Lower lobe of right lung (tissue), 2 donors: Measurements from ENCODE around the gene HK1. TPM values are rescaled to one million over a fixed set of nuclear protein-coding genes. Genes with fewer than 3 reads are reported as not detected.

Source experiments
- ATAC-seq, 2 donors: fragments of 200-7000 bp; cut with Tn5 transposase; one replicate each; pipeline ENCODE4 v1.9.1; 2020 to 2022; ENCODE audit warnings: mild to moderate bottlenecking in 2 of 2, moderate library complexity in 2 of 2
- DNase-seq: peaks from one replicate; pipeline ENCODE4 v3.0.0-alpha.2; 2020
- H3K27ac ChIP-seq: fragments of 200-600 bp; one replicate; pipeline ENCODE4 v1.8.0; 2022
- H3K27me3 ChIP-seq: fragments of 200-600 bp; one replicate; pipeline ENCODE4 v1.8.0; 2022; ENCODE audit warnings: low read depth
- H3K36me3 ChIP-seq: fragments of 200-600 bp; one replicate; pipeline ENCODE4 v1.8.0; 2022; ENCODE audit warnings: mild to moderate bottlenecking
- H3K4me1 ChIP-seq: fragments of 200-600 bp; one replicate; pipeline ENCODE4 v1.8.0; 2022
- H3K4me3 ChIP-seq: fragments of 200-600 bp; one replicate; pipeline ENCODE4 v1.8.0; 2022; ENCODE audit warnings: mild to moderate bottlenecking
- H3K9me3 ChIP-seq: fragments of 200-600 bp; one replicate; pipeline ENCODE4 v1.8.0; 2022
- CTCF ChIP-seq: fragments of 200-600 bp; IDR thresholded peaks from one replicate; pipeline ENCODE4 v1.8.0; 2022; ENCODE audit warnings: antibody characterized with exemption, mild to moderate bottlenecking
- intact Hi-C: fragments of 100-400 bp; cut with DNase I; formaldehyde crosslinking; loops from one replicate; pipeline ENCODE4 v1.11.0; 2022
- total RNA-seq: library from RNA; stranded (reverse); fragmentation: NEBNext Ultra II Directional; extraction: Animal tissue kit (Norgen Biotek cat#: 25700); gene quantifications from one replicate; pipeline ENCODE4 v1.2.1, GENCODE V29; 2021
- donor health status: DM: no; HTN: yes; CAD: no; lungs with severe emphysema.

HK1 gene
- total RNA-seq, 1 donor from 2014 or later, result 85.1 TPM

GRCh38 chr10:69241575-69241974, 36.7 kb upstream of the HK1 start:
- intact Hi-C loops, result no loop called here
- no peak overlapping the region for H3K27ac ChIP-seq
- H3K4me1 ChIP-seq, result peaks cover 23% of the 10 kb centered on the region
- H3K36me3 ChIP-seq, result no peaks in the 10 kb centered on the region
- no peaks in the 10 kb centered on the region for H3K9me3 ChIP-seq
- ATAC-seq (no peak), DNase-seq (no peak)
- H3K4me3 ChIP-seq, result no peak overlapping the region
- H3K27me3 ChIP-seq, result no peaks in the 10 kb centered on the region
- TF ChIP-seq CTCF, result no peak

DNA sequence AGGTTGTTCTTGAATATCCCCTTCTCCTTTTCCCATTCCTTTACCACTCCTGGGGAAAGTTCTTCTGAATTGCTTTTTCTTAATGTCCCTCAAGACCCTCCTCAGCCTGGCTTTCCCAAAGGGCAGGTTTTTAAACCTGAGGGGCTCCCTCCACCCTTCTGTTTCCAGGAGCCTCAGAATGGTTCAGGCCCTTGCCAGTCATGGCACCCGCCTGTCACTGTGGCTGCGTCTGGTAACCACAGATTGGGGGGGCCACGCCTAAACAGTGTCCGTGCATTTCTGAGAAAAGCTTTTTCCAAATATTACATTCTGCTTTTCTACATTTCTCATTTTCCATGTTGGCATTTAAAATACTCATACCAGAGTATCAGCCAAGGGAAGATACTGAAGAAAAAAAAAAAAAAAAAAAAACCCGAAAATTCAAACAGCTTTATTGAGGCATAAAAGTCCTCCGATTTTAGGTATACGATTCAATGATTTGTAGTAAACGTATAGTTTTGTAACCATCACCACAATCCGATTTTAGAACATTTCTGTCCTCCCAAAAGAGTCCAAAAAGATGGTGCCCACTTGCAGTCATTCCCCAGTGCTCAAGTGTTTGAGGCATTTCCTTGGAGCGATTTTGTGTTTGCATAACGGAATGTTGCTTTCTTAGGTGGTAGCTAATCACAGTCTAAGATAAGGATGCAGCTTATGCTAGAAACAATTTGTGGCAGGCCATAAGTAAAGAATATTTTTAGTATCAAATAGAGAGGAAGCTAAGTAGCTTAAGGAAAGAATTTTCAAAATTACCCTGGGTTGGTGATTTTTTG, 36.0 kb upstream of the HK1 start:
- DNase-seq (no peak), ATAC-seq (no peak)
- intact Hi-C loops, result no loop called here
- Histone ChIP-seq H3K27ac (no peak overlapping the region), H3K4me3 (no peak overlapping the region), H3K4me1 (peaks cover 23% of the 10 kb centered on the region), H3K9me3 (no peaks in the 10 kb centered on the region), H3K27me3 (no peaks in the 10 kb centered on the region), H3K36me3 (no peaks in the 10 kb centered on the region)
- no peak for TF ChIP-seq CTCF

GRCh38 chr10:69242852-69243212, 35.5 kb upstream of the HK1 start:
- ATAC-seq, result no peak
- intact Hi-C loops, result no loop called here
- Histone ChIP-seq H3K4me1 (peaks cover 18% of the 10 kb centered on the region), H3K36me3 (no peaks in the 10 kb centered on the region), H3K27me3 (no peaks in the 10 kb centered on the region), H3K4me3 (no peak overlapping the region), H3K9me3 (no peaks in the 10 kb centered on the region), H3K27ac (no peak overlapping the region)
- no peak for DNase-seq
- TF ChIP-seq CTCF, result no peak

DNA sequence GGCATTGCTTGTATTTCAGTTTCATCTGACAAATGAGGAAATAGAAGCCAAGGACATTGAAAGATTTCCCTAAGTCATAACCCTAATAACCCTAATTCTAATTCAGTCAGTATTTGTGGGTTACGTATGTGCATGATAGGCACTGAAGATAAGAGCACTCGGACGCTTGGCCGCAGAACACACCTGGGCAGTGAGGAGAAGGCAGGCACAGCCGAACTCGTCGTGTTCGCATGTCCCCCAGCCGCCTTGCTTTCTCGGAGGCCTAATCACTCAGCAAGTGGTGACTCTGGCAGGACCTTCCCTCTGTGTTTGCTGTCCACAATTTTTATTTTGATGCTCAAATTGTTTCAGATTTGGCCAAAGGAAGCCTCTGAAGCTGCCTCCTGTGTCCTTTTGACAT, 34.5 kb upstream of the HK1 start:
- Histone ChIP-seq H3K27ac (no peak overlapping the region), H3K4me3 (no peak overlapping the region), H3K4me1 (peaks cover 16% of the 10 kb centered on the region), H3K36me3 (no peaks in the 10 kb centered on the region), H3K9me3 (no peaks in the 10 kb centered on the region), H3K27me3 (no peaks in the 10 kb centered on the region)
- TF ChIP-seq CTCF, result no peak
- DNase-seq (no peak), ATAC-seq (no peak)
- intact Hi-C loops, result no loop called here

DNA sequence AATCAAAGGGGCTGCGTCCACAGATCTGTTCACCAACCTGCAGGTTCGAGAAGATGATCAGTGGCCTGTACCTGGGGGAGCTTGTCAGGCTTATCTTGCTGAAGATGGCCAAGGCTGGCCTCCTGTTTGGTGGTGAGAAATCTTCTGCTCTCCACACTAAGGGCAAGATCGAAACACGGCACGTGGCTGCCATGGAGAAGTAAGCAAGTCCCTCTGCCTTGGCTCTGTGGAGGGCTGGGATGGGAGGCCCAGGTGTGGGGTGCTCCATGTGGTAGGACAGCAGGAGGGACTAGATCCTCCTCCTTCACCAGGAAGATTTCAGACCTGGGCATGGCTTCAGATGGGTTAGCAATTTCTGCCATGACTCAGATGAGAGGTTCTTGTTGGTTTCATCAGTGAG, 32.3 kb upstream of the HK1 start:
- no peaks in the 10 kb centered on the region for H3K9me3 ChIP-seq
- TF ChIP-seq CTCF, result no peak
- H3K4me1 ChIP-seq, result no peaks in the 10 kb centered on the region
- DNase-seq, result no peak
- H3K27me3 ChIP-seq, result no peaks in the 10 kb centered on the region
- ATAC-seq, result no peak
- intact Hi-C loops, result no loop called here
- H3K36me3 ChIP-seq, result no peaks in the 10 kb centered on the region
- no peak overlapping the region for H3K27ac ChIP-seq
- H3K4me3 ChIP-seq, result no peak overlapping the region
